ENCODE data around the gene TOB1.

The TOB1 gene

GRCh38 chr17:50844117-50844700, 21.9 kb downstream of the TOB1 start:
- DNase-seq: no peak

- no peak for DNase-seq
Observed at GRCh38 chr17:50843150-50843905, 22.8 kb downstream of the TOB1 start.

- no peak for DNase-seq
Observed at GRCh38 chr17:50842506-50843149, 23.5 kb downstream of the TOB1 start.

- DNase-seq: peak; percentile 49
Observed at GRCh38 chr17:50841949-50842354, 24.2 kb downstream of the TOB1 start.

- DNase-seq: no peak
Observed at GRCh38 chr17:50841277-50841948, 24.7 kb downstream of the TOB1 start.

GRCh38 chr17:50840311-50840851, 25.8 kb downstream of the TOB1 start:
- no peak for DNase-seq

- DNase-seq: no peak
Observed at GRCh38 chr17:50839591-50840310, 26.4 kb downstream of the TOB1 start.

GRCh38 chr17:50837980-50838954, 27.9 kb downstream of the TOB1 start:
- no peak for DNase-seq

- no peak for DNase-seq
Observed at GRCh38 chr17:50837286-50837979, 28.7 kb downstream of the TOB1 start.

- no peak for DNase-seq
Observed at GRCh38 chr17:50836826-50837225, 29.3 kb downstream of the TOB1 start.

- no peak for DNase-seq
Observed at GRCh38 chr17:50835301-50836234, 30.6 kb downstream of the TOB1 start, which contains the start of gene WFIKKN2. TSS of gene WFIKKN2 (plus strand) at chr17:50835586. CDS start at chr17:50835938, 352 bp downstream.

GRCh38 chr17:50834429-50835300, 31.5 kb downstream of the TOB1 start:
- DNase-seq: no peak

GRCh38 chr17:50833510-50834428, 32.4 kb downstream of the TOB1 start:
- DNase-seq: no peak

- no peak for DNase-seq
Observed at GRCh38 chr17:50832864-50833381, 33.2 kb downstream of the TOB1 start.

- no peak for DNase-seq
Observed at GRCh38 chr17:50832267-50832863, 33.8 kb downstream of the TOB1 start.

GRCh38 chr17:50831471-50831928, 34.7 kb downstream of the TOB1 start:
- no peak for DNase-seq

Measured in stimulated activated CD4-positive, alpha-beta T cell treated with anti-CD3 and anti-CD28 coated beads, Interleukin-1b, Interleukin-23, amount 100 ng/mL, for 48 hours (primary cell).